Endothelial cell of umbilical vein (primary cell): ENCODE data around the gene FOXJ3. TPM values are rescaled to one million over a fixed set of nuclear protein-coding genes. Genes with fewer than 3 reads are reported as not detected.

Source experiments
- BruUV-seq: library from RNA; stranded (reverse); fragments of 400-500 nt; replicated peaks from 2 replicates; lab custom pipeline; 2021; lab: Mats Ljungman, UMichigan
- CTCF ChIA-PET: fragments of 300-600, 350-600 bp; sonication (Branson Sonifier 250); formaldehyde crosslinking; loops from one replicate; lab custom pipeline; 2021; ENCODE audit warnings: antibody characterized with exemption, inconsistent platforms; lab: Charles Lee
- POLR2A ChIA-PET: fragments of 300-600, 350-600 bp; sonication (Branson Sonifier 250); formaldehyde crosslinking; loops from one replicate; lab custom pipeline; 2021; ENCODE audit warnings: antibody characterized with exemption, inconsistent platforms; lab: Charles Lee
- DNase-seq: peaks from one replicate; pipeline ENCODE4 v3.0.0-alpha.2; 2011; ENCODE audit warnings: low read depth, low spot score
- FAIRE-seq: peaks from 2 replicates; lab custom pipeline; 2011; peaks lifted over from hg19 to GRCh38; lab: Jason Lieb, UNC
- H2AFZ ChIP-seq: 2 replicates; pipeline ENCODE4 v1.6.0; 2012; ENCODE audit warnings: low read depth, low read length, control low read depth, inconsistent platforms
- H3K27ac ChIP-seq: 2 replicates; pipeline ENCODE4 v1.5.1; 2011; ENCODE audit warnings: low read depth, mild to moderate bottlenecking, control low read depth, low read length, moderate library complexity; ENCODE audit not compliant: insufficient read depth
- H3K27me3 ChIP-seq, 2 experiments: 2 replicates each; pipeline versions ENCODE4 v1.6.0 to v1.6.1; 2011; ENCODE audit warnings: low read length in 2 of 2, mixed read lengths in 1 of 2; ENCODE audit not compliant: control insufficient read depth in 2 of 2, insufficient read depth in 2 of 2
- H3K36me3 ChIP-seq, 2 experiments: 2 replicates in 1 of 2; 3 replicates in 1 of 2; pipeline ENCODE4 v1.5.1; 2011; ENCODE audit warnings: low read length in 2 of 2, mild to moderate bottlenecking in 1 of 2, moderate library complexity in 1 of 2; ENCODE audit not compliant: control insufficient read depth in 2 of 2, insufficient read depth in 2 of 2; ENCODE audit errors: extremely low read depth in 1 of 2
- H3K4me1 ChIP-seq: 3 replicates; pipeline ENCODE4 v1.5.1; 2011; ENCODE audit warnings: mild to moderate bottlenecking, low read length; ENCODE audit not compliant: control insufficient read depth, insufficient read depth; ENCODE audit errors: extremely low read depth
- H3K4me2 ChIP-seq: 2 replicates; pipeline ENCODE4 v1.6.1; 2011; ENCODE audit warnings: low read length, control low read depth, mixed read lengths; ENCODE audit not compliant: insufficient read depth
- H3K4me3 ChIP-seq, 3 experiments: fragments of 200-600 bp in 1 of 3; sonication (generic), shearing (Covaris generic) in 1 of 3; replicated peaks in 1 of 3; 2 replicates each; pipeline ENCODE4 v1.5.1; 2011 to 2016; ENCODE audit warnings: control low read depth in 3 of 3, low read length in 3 of 3, mild to moderate bottlenecking in 2 of 3, inconsistent platforms in 1 of 3, low read depth in 1 of 3, moderate library complexity in 1 of 3; ENCODE audit not compliant: insufficient read depth in 1 of 3
- H3K79me2 ChIP-seq: 2 replicates; pipeline ENCODE4 v1.6.0; 2012; ENCODE audit warnings: low read length, inconsistent platforms; ENCODE audit not compliant: control insufficient read depth, insufficient read depth
- H3K9ac ChIP-seq: replicated peaks from 2 replicates; pipeline ENCODE3; 2011; ENCODE audit warnings: low read length, control low read depth; ENCODE audit not compliant: insufficient read depth; ENCODE audit errors: extremely low read depth
- H3K9me1 ChIP-seq: replicated peaks from 3 replicates; pipeline ENCODE4 v1.6.0; 2011; ENCODE audit warnings: mild to moderate bottlenecking, low read length; ENCODE audit not compliant: control insufficient read depth, insufficient read depth; ENCODE audit errors: extremely low read depth
- H3K9me3 ChIP-seq: replicated peaks from 2 replicates; pipeline ENCODE4 v1.5.1; 2012; ENCODE audit warnings: low read length, inconsistent platforms; ENCODE audit not compliant: control insufficient read depth, insufficient read depth
- H4K20me1 ChIP-seq: replicated peaks from 2 replicates; pipeline ENCODE3; 2011; ENCODE audit warnings: mild to moderate bottlenecking, low read length; ENCODE audit not compliant: control insufficient read depth, insufficient read depth; ENCODE audit errors: extremely low read depth
- CTCF ChIP-seq, 2 donors: IDR thresholded peaks; 1 replicate in 1 of 2; 2 replicates in 1 of 2; pipeline ENCODE4 v1.5.1; 2011; ENCODE audit warnings: low read length in 2 of 2, mild to moderate bottlenecking in 2 of 2, moderate library complexity in 2 of 2, control low read depth in 1 of 2, inconsistent platforms in 1 of 2, low read depth in 1 of 2; ENCODE audit not compliant: insufficient read depth in 1 of 2; ENCODE audit errors: extremely low read depth in 1 of 2
- EZH2 ChIP-seq: IDR thresholded peaks from 2 replicates; pipeline ENCODE4 v1.6.1; 2012; ENCODE audit warnings: borderline replicate concordance, low read depth, mild to moderate bottlenecking, moderate library complexity, low read length, inconsistent platforms; ENCODE audit not compliant: severe bottlenecking
- FOS ChIP-seq: IDR thresholded peaks from 2 replicates; pipeline ENCODE4 v1.6.1; 2011; ENCODE audit warnings: mild to moderate bottlenecking, low read length, moderate library complexity, borderline replicate concordance; ENCODE audit not compliant: insufficient read depth
- GATA2 ChIP-seq: IDR thresholded peaks from 2 replicates; pipeline ENCODE4 v1.7.0; 2011; ENCODE audit warnings: low read depth, mild to moderate bottlenecking, moderate library complexity, mixed read lengths, low read length; ENCODE audit not compliant: insufficient read length, insufficient read depth
- JUN ChIP-seq: IDR thresholded peaks from 2 replicates; pipeline ENCODE4 v1.6.1; 2011; ENCODE audit warnings: borderline replicate concordance, low read depth; ENCODE audit not compliant: insufficient read length, insufficient read depth
- MAX ChIP-seq: IDR thresholded peaks from 2 replicates; pipeline ENCODE4 v1.6.1; 2011; ENCODE audit not compliant: insufficient read depth, insufficient read length
- MYC ChIP-seq: IDR thresholded peaks from one replicate; pipeline ENCODE4 v1.6.1; 2011; ENCODE audit warnings: mild to moderate bottlenecking, low read depth, low read length
- POLR2A ChIP-seq: IDR thresholded peaks from 2 replicates; pipeline ENCODE4 v1.6.1; 2012; ENCODE audit warnings: low read depth, mild to moderate bottlenecking, control low read depth, low read length
- POLR2AphosphoS5 ChIP-seq: IDR thresholded peaks from 2 replicates; pipeline ENCODE4 v1.6.1; 2012; ENCODE audit warnings: low read depth, mild to moderate bottlenecking, control low read depth, low read length, moderate library complexity; ENCODE audit not compliant: insufficient read depth
- dilution Hi-C: fragments of 300-500 bp; cut with MboI; formaldehyde crosslinking; loops from one replicate; pipeline ENCODE4 v1.15.0; 2019; ENCODE audit warnings: low sequenced_read_pairs; ENCODE audit not compliant: extremely low pct_ligation_motif_present
- intact Hi-C: fragments of 100-400 bp; cut with micrococcal nuclease; formaldehyde crosslinking; loops from one replicate; pipeline ENCODE4 v1.10.0; 2022
- polyA plus RNA-seq, 4 experiments: library from polyadenylated mRNA; depleted of rRNA in 3 of 4; stranded (reverse) in 3 of 4; unstranded in 1 of 4; fragments of >200 nt; gene quantifications; 2 replicates each; pipeline versions ENCODE4 v1.2.1 to v1.2.3, GENCODE V29; 2011 to 2012; ENCODE audit warnings: missing spikeins in 1 of 4
- total RNA-seq: library from RNA; stranded (reverse); gene quantifications from 2 replicates; pipeline ENCODE4 v1.2.3, GENCODE V29; 2021

Gene FOXJ3
- total and polyA plus RNA-seq, 2 donors (not counting 3 experiments of a cell fraction or from before 2014, with no cell fraction given): 34.7 to 38.8 TPM

- Histone ChIP-seq H3K27ac (peak overlapping the region; percentile 16), H3K79me2 (peaks cover 39% of the 10 kb centered on the region), H3K9ac (no peak overlapping the region), H4K20me1 (no peaks in the 10 kb centered on the region), H3K27me3 (no peaks in the 10 kb centered on the region), H3K4me2 (peak overlapping the region; percentile 59), H3K4me3 (peak overlapping the region in 1 of 3 experiments; percentile 10), H3K4me1 (peaks cover 44% of the 10 kb centered on the region), H3K36me3 (no peaks in the 10 kb centered on the region), H3K9me3 (no peaks in the 10 kb centered on the region), H2AFZ (no peak overlapping the region), H3K9me1 (no peaks in the 10 kb centered on the region)
- dilution Hi-C loops (no loop called here), intact Hi-C loops (loop anchor here (10.0 kb wide), 1 partner anchor 120 kb away; the partner anchor contains the start of gene FOXJ3)
- peak; percentile 60 for TF ChIP-seq GATA2
- TF ChIP-seq JUN: no peak
- no peak for TF ChIP-seq MYC
- no peak for TF ChIP-seq MAX
- TF ChIP-seq CTCF (IDR thresholded peaks at IDR 0.05; ENCODE audit: extremely low read depth in 1 of 2, insufficient read depth in 1 of 2, low read depth in 1 of 2, low read length in 2 of 2): no peak
- no peak for TF ChIP-seq POLR2A
- peak; percentile 63 for TF ChIP-seq POLR2AphosphoS5
- no peak for TF ChIP-seq EZH2
- TF ChIP-seq FOS: peak; percentile 9
- ChIA-PET POLR2A (no interaction called here), CTCF (interaction anchor here (0.8 to 2.6 kb wide), 7 partner anchors 9 to 699 kb away, joined by 3 to 8 read pairs (median 3); no protein-coding TSS in a partner anchor)
- DNase-seq: peak; percentile 88
- peak; percentile 74 for FAIRE-seq
- no TSS peak for BruUV-seq
Measured at GRCh38 chr1:42214447-42214871, 120.6 kb downstream of the FOXJ3 start.
